GM12864 (cell line): ENCODE data around the gene COL9A1.

Experiments
- DNase-seq: peaks from one replicate; pipeline ENCODE4 v3.0.0-alpha.2; 2011; ENCODE audit warnings: low read depth
- H3K4me3 ChIP-seq: 2 replicates; pipeline ENCODE4 v1.5.1; 2011; ENCODE audit warnings: mild to moderate bottlenecking, low read depth, low read length, control low read depth
- CTCF ChIP-seq: IDR thresholded peaks from 2 replicates; pipeline ENCODE4 v1.5.1; 2011; ENCODE audit warnings: low read depth, mild to moderate bottlenecking, moderate library complexity, low read length, control low read depth, inconsistent platforms; ENCODE audit errors: missing control alignments

The COL9A1 gene

GRCh38 chr6:70280400-70280853, 22.5 kb downstream of the COL9A1 start:
- H3K4me3 ChIP-seq, result no peak overlapping the region
- DNase-seq, result no peak
- no peak for TF ChIP-seq CTCF

- TF ChIP-seq CTCF, result no peak
- DNase-seq, result no peak
- no peak overlapping the region for H3K4me3 ChIP-seq
Observed at GRCh38 chr6:70277470-70277869, 25.4 kb downstream of the COL9A1 start.

GRCh38 chr6:70274338-70274737, 28.5 kb downstream of the COL9A1 start:
- TF ChIP-seq CTCF, result no peak
- H3K4me3 ChIP-seq, result no peak overlapping the region
- DNase-seq, result no peak

GRCh38 chr6:70272071-70272470, 30.8 kb downstream of the COL9A1 start:
- DNase-seq, result no peak
- H3K4me3 ChIP-seq, result no peak overlapping the region
- TF ChIP-seq CTCF, result no peak

- no peak for DNase-seq
- TF ChIP-seq CTCF, result no peak
- no peak overlapping the region for H3K4me3 ChIP-seq
Observed at GRCh38 chr6:70270287-70271005, 32.4 kb downstream of the COL9A1 start.

- no peak for DNase-seq
- no peak overlapping the region for H3K4me3 ChIP-seq
- TF ChIP-seq CTCF, result no peak
Observed at GRCh38 chr6:70266142-70266541, 36.7 kb downstream of the COL9A1 start.

GRCh38 chr6:70264306-70264705, 38.6 kb downstream of the COL9A1 start:
- no peak for DNase-seq
- TF ChIP-seq CTCF, result no peak
- H3K4me3 ChIP-seq, result no peak overlapping the region
